ENCODE data around the gene KIF5C. TPM values are rescaled to one million over a fixed set of nuclear protein-coding genes. Genes with fewer than 3 reads are reported as not detected.

The KIF5C gene
- total and polyA plus RNA-seq, 2 of the 13 experiments (the other 11 are each of a cell fraction or from before 2014, with no cell fraction given): 0.15 to 0.20 TPM

DNA sequence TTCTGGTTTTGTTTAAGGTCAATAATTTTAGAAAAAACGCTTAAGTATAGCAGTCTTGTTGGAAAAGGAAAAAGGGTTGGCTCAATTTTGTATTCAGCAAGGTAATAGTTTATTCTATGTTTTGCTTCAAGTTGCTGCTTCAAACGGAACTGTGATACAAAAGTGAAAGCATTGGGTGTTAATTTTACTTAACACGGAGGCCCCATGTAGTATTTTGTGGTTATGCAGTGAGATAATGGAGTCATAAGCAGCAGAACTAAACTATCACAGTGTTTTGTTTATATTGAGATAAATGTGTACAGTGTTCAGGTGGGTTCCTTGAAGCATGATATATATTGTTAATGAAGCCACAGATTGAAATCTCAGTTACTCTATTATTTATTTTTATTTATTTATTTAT, 96.5 kb downstream of the KIF5C start (continued):
- TF ChIP-seq ZNF780A (CRISPR knock-in tag; IDR thresholded peaks at IDR 0.05): no peak
- TF ChIP-seq SMARCE1 (IDR thresholded peaks at IDR 0.05; ENCODE audit: borderline replicate concordance): no peak
- no peak for TF ChIP-seq KDM5B (CRISPR knock-in tag; IDR thresholded peaks at IDR 0.05; ENCODE audit: borderline replicate concordance)
- TF ChIP-seq, protein P1, sequence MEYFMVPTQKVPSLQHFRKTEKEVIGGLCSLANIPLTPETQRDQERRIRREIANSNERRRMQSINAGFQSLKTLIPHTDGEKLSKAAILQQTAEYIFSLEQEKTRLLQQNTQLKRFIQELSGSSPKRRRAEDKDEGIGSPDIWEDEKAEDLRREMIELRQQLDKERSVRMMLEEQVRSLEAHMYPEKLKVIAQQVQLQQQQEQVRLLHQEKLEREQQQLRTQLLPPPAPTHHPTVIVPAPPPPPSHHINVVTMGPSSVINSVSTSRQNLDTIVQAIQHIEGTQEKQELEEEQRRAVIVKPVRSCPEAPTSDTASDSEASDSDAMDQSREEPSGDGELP (IDR thresholded peaks at IDR 0.05; ENCODE audit: borderline replicate concordance, low read depth): no peak
- no peak for TF ChIP-seq ZNF333 (CRISPR knock-in tag; IDR thresholded peaks at IDR 0.05; ENCODE audit: borderline replicate concordance)

DNA sequence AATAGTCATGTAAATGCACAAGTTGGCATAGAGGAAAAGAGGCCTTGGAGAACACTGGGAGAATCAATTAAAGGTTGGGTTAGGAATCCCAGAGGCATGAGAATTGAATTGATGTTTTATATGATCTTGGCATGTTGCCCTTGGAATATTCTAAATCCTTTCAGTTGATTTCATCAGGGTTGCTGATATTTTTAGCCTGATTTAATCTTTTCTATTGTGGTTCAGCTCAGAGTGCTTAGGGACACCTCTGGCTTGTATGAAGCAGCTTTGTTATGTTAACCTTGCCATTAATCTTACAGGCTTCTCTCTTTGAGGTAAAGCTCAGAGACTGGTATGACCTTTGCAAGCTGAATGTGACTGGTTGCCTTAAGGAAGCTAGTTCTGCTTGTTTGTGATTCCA, 99.1 kb downstream of the KIF5C start:
- H4K20me1 ChIP-seq (ENCODE audit: insufficient read depth, low read length): no peaks in the 10 kb centered on the region
- no peak overlapping the region for H3K9ac ChIP-seq (ENCODE audit: insufficient read depth, low read depth, low read length)
- intact Hi-C loops (cut with micrococcal nuclease; ENCODE audit: unreplicated experiment): no loop called here
- ChIA-PET POLR2A (no interaction called here), CTCF (ENCODE audit: low intra/inter-chr PET ratio, low total read pairs) (no interaction called here)
- H3K27ac ChIP-seq (ENCODE audit: extremely low read length, insufficient read depth, low read length): no peak overlapping the region
- no peaks in the 10 kb centered on the region for H3K4me1 ChIP-seq (ENCODE audit: insufficient read depth, low read length)
- H2AFZ ChIP-seq (ENCODE audit: low read length): no peak overlapping the region
- H3K4me2 ChIP-seq (ENCODE audit: low read depth, low read length): no peak overlapping the region
- H3K9me3 ChIP-seq (ENCODE audit: low read length): no peaks in the 10 kb centered on the region
- FAIRE-seq (no peak), DNase-seq (ENCODE audit: low spot score) (no peak), ATAC-seq (no peak)
- H3K36me3 ChIP-seq (replicated peaks in 1 of 2; ENCODE audit: control insufficient read depth in 1 of 2, insufficient read depth in 2 of 2, low read length in 2 of 2): no peaks in the 10 kb centered on the region
- in situ Hi-C loops (cut with HindIII; ENCODE audit: extremely low pct_ligation_motif_present, low pct_unique_long_range_greater_than_20kb): no loop called here
- no peak overlapping the region for H3K4me3 ChIP-seq (replicated peaks in 1 of 3; ENCODE audit: insufficient read depth in 1 of 3, low read depth in 2 of 3, low read length in 3 of 3)
- no peaks in the 10 kb centered on the region for H3K27me3 ChIP-seq (ENCODE audit: control insufficient read depth in 1 of 2, insufficient read depth in 2 of 2, low read length in 2 of 2)
- no TSS peak for BruUV-seq (replicated peaks)
- H3K79me2 ChIP-seq (ENCODE audit: insufficient read depth, low read length): no peaks in the 10 kb centered on the region
- TF ChIP-seq RBM39 (IDR thresholded peaks at IDR 0.05; ENCODE audit: low read depth, low read length, poor library complexity, severe bottlenecking): no peak
